ENCODE results near the gene MAD1L1.

DNA sequence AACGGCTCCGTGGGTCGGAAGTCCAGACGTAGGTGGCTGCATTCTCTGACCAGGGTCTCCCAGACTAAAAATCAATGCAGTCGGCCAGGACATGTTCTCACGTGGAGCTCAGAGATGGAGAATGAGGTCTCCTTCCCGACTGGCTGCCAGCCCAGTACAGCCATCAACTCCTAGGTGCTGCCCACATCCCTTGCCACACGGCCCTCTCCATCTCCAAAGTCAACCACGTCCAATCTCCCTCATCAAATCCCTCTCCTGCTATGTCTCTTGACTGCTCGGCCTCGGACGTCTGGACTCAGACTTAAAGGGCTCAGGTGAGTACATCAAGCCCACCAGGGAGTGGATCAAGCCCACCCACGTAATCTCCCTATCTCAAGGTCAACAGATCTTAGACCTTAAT is 6.9 kb downstream of the MAD1L1 start:
- TF ChIP-seq EZH2 (IDR thresholded peaks at IDR 0.05) (no peak), POLR2A (IDR thresholded peaks at IDR 0.05; ENCODE audit: borderline replicate concordance, extremely low read depth, insufficient read depth, insufficient read length) (no peak), RAD21 (IDR thresholded peaks at IDR 0.05; ENCODE audit: low read depth) (no peak), CEBPB (IDR thresholded peaks at IDR 0.05; ENCODE audit: low read depth) (no peak), POLR2AphosphoS5 (IDR thresholded peaks at IDR 0.05; ENCODE audit: low read depth, low read length) (no peak), EZH2phosphoT487 (IDR thresholded peaks at IDR 0.05; ENCODE audit: borderline replicate concordance) (no peak), YY1 (IDR thresholded peaks at IDR 0.05; ENCODE audit: extremely low read depth, insufficient replicate concordance, low read depth, low read length) (no peak)
- TF ChIP-seq, protein P1, sequence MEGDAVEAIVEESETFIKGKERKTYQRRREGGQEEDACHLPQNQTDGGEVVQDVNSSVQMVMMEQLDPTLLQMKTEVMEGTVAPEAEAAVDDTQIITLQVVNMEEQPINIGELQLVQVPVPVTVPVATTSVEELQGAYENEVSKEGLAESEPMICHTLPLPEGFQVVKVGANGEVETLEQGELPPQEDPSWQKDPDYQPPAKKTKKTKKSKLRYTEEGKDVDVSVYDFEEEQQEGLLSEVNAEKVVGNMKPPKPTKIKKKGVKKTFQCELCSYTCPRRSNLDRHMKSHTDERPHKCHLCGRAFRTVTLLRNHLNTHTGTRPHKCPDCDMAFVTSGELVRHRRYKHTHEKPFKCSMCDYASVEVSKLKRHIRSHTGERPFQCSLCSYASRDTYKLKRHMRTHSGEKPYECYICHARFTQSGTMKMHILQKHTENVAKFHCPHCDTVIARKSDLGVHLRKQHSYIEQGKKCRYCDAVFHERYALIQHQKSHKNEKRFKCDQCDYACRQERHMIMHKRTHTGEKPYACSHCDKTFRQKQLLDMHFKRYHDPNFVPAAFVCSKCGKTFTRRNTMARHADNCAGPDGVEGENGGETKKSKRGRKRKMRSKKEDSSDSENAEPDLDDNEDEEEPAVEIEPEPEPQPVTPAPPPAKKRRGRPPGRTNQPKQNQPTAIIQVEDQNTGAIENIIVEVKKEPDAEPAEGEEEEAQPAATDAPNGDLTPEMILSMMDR (IDR thresholded peaks at IDR 0.05 in 2 of 3, conservative IDR thresholded peaks at IDR 0.05 in 1 of 3; ENCODE audit: borderline replicate concordance in 1 of 3, insufficient read depth in 1 of 3, low read depth in 2 of 3, low read length in 2 of 3) = no peak
- TF ChIP-seq, protein P2, sequence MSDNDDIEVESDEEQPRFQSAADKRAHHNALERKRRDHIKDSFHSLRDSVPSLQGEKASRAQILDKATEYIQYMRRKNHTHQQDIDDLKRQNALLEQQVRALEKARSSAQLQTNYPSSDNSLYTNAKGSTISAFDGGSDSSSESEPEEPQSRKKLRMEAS (IDR thresholded peaks at IDR 0.05) = no peak
- TF ChIP-seq, protein P3, sequence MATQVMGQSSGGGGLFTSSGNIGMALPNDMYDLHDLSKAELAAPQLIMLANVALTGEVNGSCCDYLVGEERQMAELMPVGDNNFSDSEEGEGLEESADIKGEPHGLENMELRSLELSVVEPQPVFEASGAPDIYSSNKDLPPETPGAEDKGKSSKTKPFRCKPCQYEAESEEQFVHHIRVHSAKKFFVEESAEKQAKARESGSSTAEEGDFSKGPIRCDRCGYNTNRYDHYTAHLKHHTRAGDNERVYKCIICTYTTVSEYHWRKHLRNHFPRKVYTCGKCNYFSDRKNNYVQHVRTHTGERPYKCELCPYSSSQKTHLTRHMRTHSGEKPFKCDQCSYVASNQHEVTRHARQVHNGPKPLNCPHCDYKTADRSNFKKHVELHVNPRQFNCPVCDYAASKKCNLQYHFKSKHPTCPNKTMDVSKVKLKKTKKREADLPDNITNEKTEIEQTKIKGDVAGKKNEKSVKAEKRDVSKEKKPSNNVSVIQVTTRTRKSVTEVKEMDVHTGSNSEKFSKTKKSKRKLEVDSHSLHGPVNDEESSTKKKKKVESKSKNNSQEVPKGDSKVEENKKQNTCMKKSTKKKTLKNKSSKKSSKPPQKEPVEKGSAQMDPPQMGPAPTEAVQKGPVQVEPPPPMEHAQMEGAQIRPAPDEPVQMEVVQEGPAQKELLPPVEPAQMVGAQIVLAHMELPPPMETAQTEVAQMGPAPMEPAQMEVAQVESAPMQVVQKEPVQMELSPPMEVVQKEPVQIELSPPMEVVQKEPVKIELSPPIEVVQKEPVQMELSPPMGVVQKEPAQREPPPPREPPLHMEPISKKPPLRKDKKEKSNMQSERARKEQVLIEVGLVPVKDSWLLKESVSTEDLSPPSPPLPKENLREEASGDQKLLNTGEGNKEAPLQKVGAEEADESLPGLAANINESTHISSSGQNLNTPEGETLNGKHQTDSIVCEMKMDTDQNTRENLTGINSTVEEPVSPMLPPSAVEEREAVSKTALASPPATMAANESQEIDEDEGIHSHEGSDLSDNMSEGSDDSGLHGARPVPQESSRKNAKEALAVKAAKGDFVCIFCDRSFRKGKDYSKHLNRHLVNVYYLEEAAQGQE (IDR thresholded peaks at IDR 0.05; ENCODE audit: low read depth) = no peak
- TF ChIP-seq, protein P4, sequence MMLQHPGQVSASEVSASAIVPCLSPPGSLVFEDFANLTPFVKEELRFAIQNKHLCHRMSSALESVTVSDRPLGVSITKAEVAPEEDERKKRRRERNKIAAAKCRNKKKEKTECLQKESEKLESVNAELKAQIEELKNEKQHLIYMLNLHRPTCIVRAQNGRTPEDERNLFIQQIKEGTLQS (IDR thresholded peaks at IDR 0.05) = no peak
